H1 (cell line): ENCODE measurements around the gene SLC27A5. TPM values are rescaled to one million over a fixed set of nuclear protein-coding genes. Genes with fewer than 3 reads are reported as not detected.

ENCODE experiments used
- CTCF ChIA-PET: fragments of 300-600 bp; sonication (Branson Sonifier 250); formaldehyde crosslinking; loops from one replicate; lab custom pipeline; 2021; ENCODE audit not compliant: partially characterized antibody; lab: Charles Lee
- POLR2A ChIA-PET: fragments of 300-600 bp; sonication (Branson Sonifier 250); formaldehyde crosslinking; loops from one replicate; lab custom pipeline; 2021; ENCODE audit warnings: inconsistent platforms; ENCODE audit not compliant: partially characterized antibody; lab: Charles Lee
- DNase-seq, 2 experiments: peaks; one replicate each; pipeline versions ENCODE4 v3.0.0 to v3.0.0-alpha.2; 2010 to 2022; ENCODE audit warnings: low spot score in 2 of 2, low read depth in 1 of 2, mixed read lengths in 1 of 2
- FAIRE-seq: peaks from 2 replicates; lab custom pipeline; 2011; peaks lifted over from hg19 to GRCh38; lab: Jason Lieb, UNC
- H2AFZ ChIP-seq: 2 replicates; pipeline ENCODE4 v1.8.1; 2012; ENCODE audit warnings: low read length, inconsistent platforms
- H2AK5ac ChIP-seq: 2 replicates; pipeline ENCODE4 v1.6.1; 2013; ENCODE audit warnings: low read depth, low read length
- H2BK120ac ChIP-seq: replicated peaks from 2 replicates; pipeline ENCODE3; 2013; ENCODE audit warnings: low read depth, low read length, inconsistent platforms
- H2BK12ac ChIP-seq: 2 replicates; pipeline ENCODE4 v1.6.1; 2013; ENCODE audit warnings: low read depth, low read length
- H2BK15ac ChIP-seq: 2 replicates; pipeline ENCODE4 v1.6.1; 2013; ENCODE audit warnings: low read length
- H2BK20ac ChIP-seq: 2 replicates; pipeline ENCODE4 v1.6.1; 2013; ENCODE audit warnings: low read length
- H2BK5ac ChIP-seq: 2 replicates; pipeline ENCODE4 v1.6.1; 2013; ENCODE audit warnings: low read depth, low read length
- H3K14ac ChIP-seq: 2 replicates; pipeline ENCODE4 v1.6.1; 2013; ENCODE audit warnings: inconsistent platforms; ENCODE audit not compliant: insufficient read length
- H3K18ac ChIP-seq: 2 replicates; pipeline ENCODE4 v1.6.1; 2013; ENCODE audit warnings: low read length; ENCODE audit errors: extremely low read depth
- H3K23ac ChIP-seq: 2 replicates; pipeline ENCODE4 v1.6.1; 2013; ENCODE audit warnings: inconsistent platforms; ENCODE audit not compliant: insufficient read length
- H3K23me2 ChIP-seq: 2 replicates; pipeline ENCODE4 v1.6.1; 2013; ENCODE audit warnings: low read depth, low read length
- H3K27ac ChIP-seq: 2 replicates; pipeline ENCODE4 v1.6.1; 2011; ENCODE audit warnings: low read depth, low read length, inconsistent platforms
- H3K27me3 ChIP-seq, 4 experiments: replicated peaks in 1 of 4; 1 replicate in 1 of 4; 2 replicates in 3 of 4; pipeline versions ENCODE4 v1.6.1 to v1.8.1; 2011 to 2013; ENCODE audit warnings: low read length in 3 of 4, mild to moderate bottlenecking in 3 of 4, inconsistent platforms in 2 of 4, mixed read lengths in 2 of 4, moderate library complexity in 1 of 4; ENCODE audit not compliant: control insufficient read depth in 3 of 4, insufficient read depth in 3 of 4; ENCODE audit errors: extremely low read depth in 1 of 4
- H3K36me3 ChIP-seq, 4 experiments: 2 replicates each; pipeline versions ENCODE4 v1.6.1 to v1.8.1; 2011 to 2013; ENCODE audit warnings: mild to moderate bottlenecking in 4 of 4, low read length in 3 of 4, moderate library complexity in 2 of 4, control low read depth in 1 of 4, inconsistent platforms in 1 of 4; ENCODE audit not compliant: insufficient read depth in 4 of 4, control insufficient read depth in 2 of 4
- H3K4ac ChIP-seq: replicated peaks from 2 replicates; pipeline ENCODE3; 2013; ENCODE audit warnings: low read length, low read depth, mixed read lengths, inconsistent platforms; ENCODE audit not compliant: insufficient read length
- H3K4me1 ChIP-seq, 4 experiments: replicated peaks in 1 of 4; 1 replicate in 1 of 4; 2 replicates in 3 of 4; pipeline versions ENCODE4 v1.6.1 to v1.8.1; 2011 to 2013; ENCODE audit warnings: low read length in 3 of 4, inconsistent platforms in 2 of 4, mixed read lengths in 1 of 4; ENCODE audit not compliant: insufficient read depth in 4 of 4, control insufficient read depth in 3 of 4
- H3K4me2 ChIP-seq, 2 experiments: 2 replicates each; pipeline versions ENCODE4 v1.6.1 to v1.8.1; 2011 to 2013; ENCODE audit warnings: low read depth in 2 of 2, low read length in 2 of 2, control low read depth in 1 of 2, inconsistent platforms in 1 of 2, mild to moderate bottlenecking in 1 of 2; ENCODE audit not compliant: insufficient read depth in 1 of 2
- H3K4me3 ChIP-seq, 4 experiments: fragments of 200-600, 300-600 bp in 1 of 4; sonication (generic), shearing (Covaris generic), sonication (Bioruptor Twin) in 1 of 4; 2 replicates each; pipeline versions ENCODE4 v1.5.1 to v1.8.1; 2011 to 2016; ENCODE audit warnings: low read length in 4 of 4, low read depth in 3 of 4, control low read depth in 2 of 4, inconsistent platforms in 2 of 4, mild to moderate bottlenecking in 2 of 4, mixed read lengths in 1 of 4, moderate library complexity in 1 of 4; ENCODE audit not compliant: insufficient read depth in 2 of 4; ENCODE audit errors: extremely low read depth in 1 of 4
- H3K56ac ChIP-seq: replicated peaks from 2 replicates; pipeline ENCODE3; 2013; ENCODE audit warnings: low read depth, mild to moderate bottlenecking, mixed read lengths, low read length, inconsistent platforms; ENCODE audit not compliant: insufficient read length
- H3K79me1 ChIP-seq: 2 replicates; pipeline ENCODE4 v1.6.1; 2013; ENCODE audit warnings: low read depth, low read length, control low read depth
- H3K79me2 ChIP-seq, 2 experiments: 2 replicates each; pipeline versions ENCODE4 v1.6.1 to v1.8.1; 2012 to 2013; ENCODE audit warnings: low read length in 2 of 2, mild to moderate bottlenecking in 2 of 2, inconsistent platforms in 1 of 2; ENCODE audit not compliant: insufficient read depth in 2 of 2, control insufficient read depth in 1 of 2
- H3K9ac ChIP-seq, 4 experiments: replicated peaks in 1 of 4; 1 replicate in 1 of 4; 2 replicates in 3 of 4; pipeline versions ENCODE4 v1.6.1 to v1.8.1; 2011 to 2013; ENCODE audit warnings: low read depth in 3 of 4, low read length in 3 of 4, control low read depth in 2 of 4, mild to moderate bottlenecking in 2 of 4, moderate library complexity in 2 of 4, inconsistent platforms in 1 of 4; ENCODE audit errors: extremely low read depth in 1 of 4
- H3K9me3 ChIP-seq, 2 experiments: 2 replicates each; pipeline versions ENCODE4 v1.6.1 to v1.8.1; 2012 to 2013; ENCODE audit warnings: mild to moderate bottlenecking in 2 of 2, moderate library complexity in 2 of 2, control low read depth in 1 of 2, inconsistent platforms in 1 of 2, low read depth in 1 of 2, low read length in 1 of 2, mixed read lengths in 1 of 2; ENCODE audit not compliant: insufficient read depth in 2 of 2
- H4K20me1 ChIP-seq, 2 experiments: replicated peaks in 1 of 2; 2 replicates each; pipeline versions ENCODE3 to v1.8.1; 2011 to 2013; ENCODE audit warnings: inconsistent platforms in 2 of 2, low read length in 2 of 2, mild to moderate bottlenecking in 1 of 2; ENCODE audit not compliant: insufficient read depth in 2 of 2, control insufficient read depth in 1 of 2
- H4K5ac ChIP-seq: 2 replicates; pipeline ENCODE4 v1.6.1; 2013; ENCODE audit warnings: low read length, low read depth, mixed read lengths, inconsistent platforms; ENCODE audit not compliant: insufficient read length
- H4K8ac ChIP-seq: 2 replicates; pipeline ENCODE4 v1.8.0; 2013; ENCODE audit warnings: mild to moderate bottlenecking, moderate library complexity, low read length, inconsistent platforms; ENCODE audit not compliant: insufficient read depth; ENCODE audit errors: extremely low read depth
- H4K91ac ChIP-seq: replicated peaks from 2 replicates; pipeline ENCODE3; 2013; ENCODE audit warnings: low read length, mixed read lengths, inconsistent platforms; ENCODE audit not compliant: insufficient read length
- ATF2 ChIP-seq: IDR thresholded peaks from 2 replicates; pipeline ENCODE4 v1.6.1; 2012; ENCODE audit warnings: low read length, inconsistent platforms
- GTF2F1 ChIP-seq: IDR thresholded peaks from 2 replicates; pipeline ENCODE4 v1.6.1; 2012; ENCODE audit warnings: low read depth, low read length, improper control_type of control experiment, borderline replicate concordance
- PHF8 ChIP-seq: fragments of 200-600 bp; sonication (generic); conservative IDR thresholded peaks from 2 replicates; pipeline ENCODE4 v1.7.1; 2012; ENCODE audit warnings: low read depth, mild to moderate bottlenecking, inconsistent platforms, low read length, moderate library complexity
- POU5F1 ChIP-seq: IDR thresholded peaks from 2 replicates; pipeline ENCODE4 v1.6.1; 2011; ENCODE audit warnings: low read depth, mild to moderate bottlenecking, low read length, moderate library complexity
- RXRA ChIP-seq: IDR thresholded peaks from 2 replicates; pipeline ENCODE4 v1.6.1; 2011; ENCODE audit warnings: low read depth, mild to moderate bottlenecking, low read length, moderate library complexity; ENCODE audit not compliant: insufficient read depth
- SP1 ChIP-seq: IDR thresholded peaks from 2 replicates; pipeline ENCODE4 v1.6.1; 2011; ENCODE audit warnings: low read depth, low read length
- SRF ChIP-seq: IDR thresholded peaks from 2 replicates; pipeline ENCODE4 v1.6.1; 2011; ENCODE audit warnings: mild to moderate bottlenecking, low read depth, low read length, moderate library complexity
- TAF1 ChIP-seq: IDR thresholded peaks from 2 replicates; pipeline ENCODE4 v1.6.1; 2011; ENCODE audit warnings: mild to moderate bottlenecking, low read depth, low read length
- TBP ChIP-seq: IDR thresholded peaks from 2 replicates; pipeline ENCODE4 v1.6.1; 2011; ENCODE audit warnings: low read depth, low read length, improper control_type of control experiment
- ZNF274 ChIP-seq: IDR thresholded peaks from 2 replicates; pipeline ENCODE4 v1.7.0; 2012; ENCODE audit warnings: low read length, borderline replicate concordance; ENCODE audit errors: extremely low read depth
- WGBS, 2 experiments: shearing (Covaris generic) in 1 of 2; methylation state at CpG; one replicate each; pipeline versions ENCODE4 v1.1.6 to v1.1.7; 2013 to 2015; ENCODE audit warnings: low lambda C conversion rate in 2 of 2, mixed read lengths in 2 of 2, inconsistent platforms in 1 of 2, low coverage in 1 of 2, missing lambda C conversion rate in 1 of 2; ENCODE audit not compliant: insufficient replicate concordance in 2 of 2, insufficient coverage in 1 of 2, insufficient read length in 1 of 2; ENCODE audit errors: extremely low coverage in 1 of 2, missing lambda C conversion rate in 1 of 2; 5-methylcytosine and 5-hydroxymethylcytosine counted together
- polyA plus RNA-seq, 7 experiments: library from polyadenylated mRNA; depleted of rRNA in 3 of 7; stranded (reverse) in 5 of 7; unstranded in 2 of 7; fragments of >200 nt in 5 of 7; fragments of 200-250 nt in 2 of 7; gene quantifications; 1 replicate in 5 of 7; 2 replicates in 1 of 7; 4 replicates in 1 of 7; pipeline versions ENCODE4 v1.2.1 to v1.2.3, GENCODE V29; 2011 to 2013; ENCODE audit warnings: missing spikeins in 2 of 7, mixed read lengths in 2 of 7
- total RNA-seq: library from RNA; stranded (reverse); fragmentation: NEBNext Ultra II Directional; extraction: Animal tissue kit (Norgen Biotek cat#: 25700); gene quantifications from 2 replicates; pipeline ENCODE4 v1.2.1, GENCODE V29; 2021

Gene SLC27A5
- total and polyA plus RNA-seq, 2 of the 8 experiments (the other 6 are each of a cell fraction or from before 2014, with no cell fraction given): 25.1 to 80.5 TPM

GRCh38 chr19:58451358-58452101, 60.3 kb downstream of the SLC27A5 start, which contains the start of gene ZNF324B:
TSS of gene ZNF324B (plus strand) at chr19:58451622. CDS start at chr19:58453702, 2,080 bp downstream.
- Histone ChIP-seq H3K9ac (peak within 1 kb of the TSS in 2 of 4 experiments; percentile 29 to 72; a peak in 3 of 7 replicates), H3K27ac (no peak within 1 kb of the TSS), H3K4me1 (no peaks in the 10 kb centered on the region), H2BK5ac (no peak within 1 kb of the TSS), H3K56ac (no peak within 1 kb of the TSS), H4K8ac (no peak within 1 kb of the TSS; the same call in 1 of the 2 replicates), H3K27me3 (peaks cover 0 to 12% (median 6%) of the 10 kb centered on the region in 4 experiments; a peak in 3 of 7 replicates), H2BK20ac (no peak within 1 kb of the TSS), H3K14ac (no peak within 1 kb of the TSS), H3K4ac (no peak within 1 kb of the TSS), H2BK12ac (no peak within 1 kb of the TSS), H3K4me2 (peak within 1 kb of the TSS; percentile 65 to 86), H3K18ac (no peak within 1 kb of the TSS), H2AK5ac (no peak within 1 kb of the TSS), H3K9me3 (peaks cover 14 to 17% of the 10 kb centered on the region in 2 experiments), H2AFZ (peak within 1 kb of the TSS; percentile 95), H3K79me1 (no peaks in the 10 kb centered on the region), H4K20me1 (no peaks in the 10 kb centered on the region), H2BK15ac (no peak within 1 kb of the TSS), H3K36me3 (peaks cover 0 to 4% (median under 1%) of the 10 kb centered on the region in 4 experiments; a peak in 2 of 8 replicates), H4K91ac (no peak within 1 kb of the TSS), H4K5ac (no peak within 1 kb of the TSS), H3K79me2 (no peaks in the 10 kb centered on the region), H3K23me2 (peaks cover 5% of the 10 kb centered on the region; the same call in 1 of the 2 replicates), H3K23ac (no peak within 1 kb of the TSS), H3K4me3 (peak within 1 kb of the TSS; percentile 74 to 81 (median 80)), H2BK120ac (no peak within 1 kb of the TSS)
- ChIA-PET CTCF (interaction anchor here (0.6 to 1.0 kb wide), 4 partner anchors 12 to 85 kb away, joined by 3 to 4 read pairs (median 3); no protein-coding TSS in a partner anchor), POLR2A (interaction anchor here (0.8 to 3.1 kb wide), 8 partner anchors 9 to 449 kb away, joined by 3 to 13 read pairs (median 3); partner anchors contain the start of genes ZNF132, ZNF446, ZNF584 and ZNF606)
- WGBS, 2 experiments: 0% methylated on average over 64 of the region's 79 CpGs; no CpG with 5 or more reads in 1 of the 2 experiments
- FAIRE-seq: no peak
- DNase-seq: peak; percentile 82 to 96
- peak; percentile 49 for TF ChIP-seq PHF8
- TF ChIP-seq SRF: no peak
- no peak for TF ChIP-seq ATF2
- peak; percentile 45; the same call in 1 of the 2 replicates for TF ChIP-seq TAF1
- peak; percentile 13; the same call in 1 of the 2 replicates for TF ChIP-seq TBP
- no peak for TF ChIP-seq POU5F1
- no peak for TF ChIP-seq RXRA
- no peak for TF ChIP-seq GTF2F1
- TF ChIP-seq SP1: peak; percentile 81
- no peak for TF ChIP-seq ZNF274
